HL-60 (cell line): Measurements from ENCODE around the gene PRKCE.

Source experiments
- DNase-seq, 2 experiments: peaks; one replicate each; pipeline ENCODE4 v3.0.0-alpha.2; 2010 to 2020; ENCODE audit warnings: low read depth in 1 of 2, low spot score in 1 of 2
- H3K27ac ChIP-seq: fragments of 250-450 bp; sonication (Bioruptor Pico); replicated peaks from 2 replicates; pipeline ENCODE4 v1.5.1; 2020; ENCODE audit warnings: mild to moderate bottlenecking, moderate library complexity
- H3K27me3 ChIP-seq: fragments of 250-450 bp; sonication (Bioruptor Pico); 2 replicates; pipeline ENCODE4 v1.5.1; 2021; ENCODE audit warnings: mild to moderate bottlenecking, moderate library complexity; ENCODE audit not compliant: insufficient read depth, poor library complexity, severe bottlenecking
- H3K4me3 ChIP-seq: replicated peaks from 2 replicates; pipeline ENCODE4 v1.5.1; 2011; ENCODE audit warnings: mild to moderate bottlenecking, control low read depth, low read length; ENCODE audit not compliant: insufficient read depth
- CTCF ChIP-seq: IDR thresholded peaks from one replicate; pipeline ENCODE4 v1.5.1; 2011; ENCODE audit warnings: low read length, control low read depth, inconsistent platforms; ENCODE audit not compliant: insufficient read depth
- GABPA ChIP-seq: IDR thresholded peaks from 2 replicates; pipeline ENCODE4 v1.6.1; 2012; ENCODE audit warnings: low read depth
- POLR2AphosphoS5 ChIP-seq: IDR thresholded peaks from 2 replicates; pipeline ENCODE4 v1.6.1; 2012; ENCODE audit warnings: low read depth
- REST ChIP-seq: IDR thresholded peaks from 2 replicates; pipeline ENCODE4 v1.6.1; 2012; ENCODE audit warnings: low read depth; ENCODE audit not compliant: insufficient replicate concordance
- SPI1 ChIP-seq: IDR thresholded peaks from 2 replicates; pipeline ENCODE4 v1.6.1; 2012; ENCODE audit warnings: low read depth, mild to moderate bottlenecking, borderline replicate concordance

The PRKCE gene

GRCh38 chr2:45661828-45662227, 10.4 kb downstream of the PRKCE start:
- no peak for DNase-seq
- H3K27me3 ChIP-seq: no peaks in the 10 kb centered on the region
- no peak overlapping the region for H3K27ac ChIP-seq
- no peak overlapping the region for H3K4me3 ChIP-seq
- TF ChIP-seq REST (no peak), CTCF (no peak), POLR2AphosphoS5 (no peak), SPI1 (no peak), GABPA (no peak)

GRCh38 chr2:45664635-45665261, 13.3 kb downstream of the PRKCE start:
- H3K4me3 ChIP-seq: no peak overlapping the region
- H3K27ac ChIP-seq: no peak overlapping the region
- no peaks in the 10 kb centered on the region for H3K27me3 ChIP-seq
- TF ChIP-seq SPI1: no peak
- TF ChIP-seq CTCF: no peak
- TF ChIP-seq REST: no peak
- no peak for TF ChIP-seq GABPA
- no peak for TF ChIP-seq POLR2AphosphoS5
- DNase-seq: no peak

GRCh38 chr2:45668509-45668908, 17.0 kb downstream of the PRKCE start:
- Histone ChIP-seq H3K4me3 (no peak overlapping the region), H3K27me3 (no peaks in the 10 kb centered on the region), H3K27ac (no peak overlapping the region)
- TF ChIP-seq SPI1: no peak
- no peak for TF ChIP-seq GABPA
- TF ChIP-seq REST: no peak
- TF ChIP-seq CTCF: no peak
- TF ChIP-seq POLR2AphosphoS5: no peak
- DNase-seq: no peak
